Tibial nerve (tissue), 4 donors: ENCODE measurements around the gene ZEB1.

Experiments
- EP300 ChIP-seq, 2 donors: sonication (generic); formaldehyde crosslinking; IDR thresholded peaks; one replicate each; pipeline ENCODE4 v1.6.1; 2017; ENCODE audit warnings: antibody characterized with exemption in 2 of 2, mild to moderate bottlenecking in 1 of 2
- POLR2A ChIP-seq, 2 donors: fragments of 450-650 bp; IDR thresholded peaks; one replicate each; pipeline ENCODE4 v1.6.1; 2017; ENCODE audit warnings: antibody characterized with exemption in 2 of 2, mild to moderate bottlenecking in 2 of 2, moderate library complexity in 2 of 2
- TF ChIP-seq, protein P1 (sequence below), 5 experiments: fragments of 200-600 bp in 3 of 5; fragments of 450-650 bp in 2 of 5; sonication (generic) in 3 of 5; IDR thresholded peaks; one replicate each; pipeline ENCODE4 v1.5.1; 2016 to 2019; ENCODE audit warnings: antibody characterized with exemption in 5 of 5, mild to moderate bottlenecking in 3 of 5, moderate library complexity in 2 of 5

GRCh38 chr10:31574577-31574976 is 255.6 kb downstream of the ZEB1 start:
- TF ChIP-seq, protein P1, sequence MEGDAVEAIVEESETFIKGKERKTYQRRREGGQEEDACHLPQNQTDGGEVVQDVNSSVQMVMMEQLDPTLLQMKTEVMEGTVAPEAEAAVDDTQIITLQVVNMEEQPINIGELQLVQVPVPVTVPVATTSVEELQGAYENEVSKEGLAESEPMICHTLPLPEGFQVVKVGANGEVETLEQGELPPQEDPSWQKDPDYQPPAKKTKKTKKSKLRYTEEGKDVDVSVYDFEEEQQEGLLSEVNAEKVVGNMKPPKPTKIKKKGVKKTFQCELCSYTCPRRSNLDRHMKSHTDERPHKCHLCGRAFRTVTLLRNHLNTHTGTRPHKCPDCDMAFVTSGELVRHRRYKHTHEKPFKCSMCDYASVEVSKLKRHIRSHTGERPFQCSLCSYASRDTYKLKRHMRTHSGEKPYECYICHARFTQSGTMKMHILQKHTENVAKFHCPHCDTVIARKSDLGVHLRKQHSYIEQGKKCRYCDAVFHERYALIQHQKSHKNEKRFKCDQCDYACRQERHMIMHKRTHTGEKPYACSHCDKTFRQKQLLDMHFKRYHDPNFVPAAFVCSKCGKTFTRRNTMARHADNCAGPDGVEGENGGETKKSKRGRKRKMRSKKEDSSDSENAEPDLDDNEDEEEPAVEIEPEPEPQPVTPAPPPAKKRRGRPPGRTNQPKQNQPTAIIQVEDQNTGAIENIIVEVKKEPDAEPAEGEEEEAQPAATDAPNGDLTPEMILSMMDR (IDR thresholded peaks at IDR 0.05) = no peak
- TF ChIP-seq EP300 (IDR thresholded peaks at IDR 0.05) (no peak), POLR2A (IDR thresholded peaks at IDR 0.05) (no peak)
